Measurements from ENCODE around the gene ASMTL.
"Not testable (repeated sequence)": the region's sequence is repeated elsewhere in the genome, so short reads cannot be mapped to it uniquely, and the experiment has no call there.

- not testable (repeated sequence) for TF ChIP-seq CTCF (conservative IDR thresholded peaks at IDR 0.05); EZH2 (IDR thresholded peaks at IDR 0.05; ENCODE audit: low read depth)
Observed at GRCh38 chrX:1447969-1448572, 4.6 kb downstream of the ASMTL start.

Measured in PC-9 (cell line).